Stomach (tissue), 8 donors: ENCODE data around the gene TRIO. TPM values are rescaled to one million over a fixed set of nuclear protein-coding genes. Genes with fewer than 3 reads are reported as not detected.

Source experiments
- polyA plus RNA-seq, 3 donors: library from polyadenylated mRNA; stranded (reverse); fragments of 200-250 nt; gene quantifications; one replicate each; pipeline ENCODE4 v1.2.3, GENCODE V29; 2013
- total RNA-seq, 5 donors: library from RNA; depleted of rRNA; stranded (reverse); fragments of >200 nt; gene quantifications; one replicate each; pipeline versions ENCODE4 v1.1.0 to v1.2.3, GENCODE V29; 2014 to 2016
- donor health status: healthy with polysubstance abuse.
- donor health status: Bipolar disorder and iron deficiency.
- donor health status: healthy.

Gene TRIO
- total and polyA plus RNA-seq, 8 donors, result 9.9 to 558 (median 127) TPM

Other genes starting within 250 kb of the TRIO start
- gene DNAH5, start 198.7 kb upstream of the TRIO start, total RNA-seq, result 10 to 100 TPM in 1 of 5 donors, 1 to 10 TPM in 3, not detected in 1; 1.1 to 12.5 (median 3.1) TPM
- under 1 TPM; 0.50 to 0.61 (median 0.56) TPM for gene DNAH5, start 198.7 kb upstream of the TRIO start, polyA plus RNA-seq